Thoracic aorta (tissue), 2 donors: Measurements from ENCODE around the gene ARHGAP44. TPM values are rescaled to one million over a fixed set of nuclear protein-coding genes. Genes with fewer than 3 reads are reported as not detected.

Experiments used
- ATAC-seq: fragments of 150-250 bp; one replicate; pipeline ENCODE4 v1.8.0; 2017; ENCODE audit warnings: low read depth; ENCODE audit not compliant: insufficient number of reproducible peaks, low FRiP score
- DNase-seq: peaks from one replicate; pipeline ENCODE4 v3.0.0-alpha.2; 2020; ENCODE audit warnings: low spot score
- H3K27ac ChIP-seq, 2 donors: fragments of 200-600 bp; sonication (generic); 1 replicate in 1 of 2; 2 replicates in 1 of 2; pipeline ENCODE4 v1.5.1; 2016; ENCODE audit warnings: mild to moderate bottlenecking in 2 of 2, moderate library complexity in 2 of 2
- H3K27me3 ChIP-seq: fragments of 200-600 bp; sonication (generic); replicated peaks from 2 replicates; pipeline ENCODE4 v1.6.0; 2016; ENCODE audit warnings: mild to moderate bottlenecking; ENCODE audit not compliant: insufficient read depth
- H3K36me3 ChIP-seq: fragments of 200-600 bp; sonication (generic); one replicate; pipeline ENCODE4 v1.5.1; 2016
- H3K4me1 ChIP-seq, 2 donors: fragments of 200-600 bp; sonication (generic); 1 replicate in 1 of 2; 2 replicates in 1 of 2; pipeline versions ENCODE4 v1.5.1 to v1.6.0; 2016; ENCODE audit warnings: low read depth in 2 of 2, mild to moderate bottlenecking in 1 of 2; ENCODE audit not compliant: control insufficient read depth in 1 of 2
- H3K4me3 ChIP-seq: fragments of 200-600 bp; sonication (generic); 2 replicates; pipeline ENCODE4 v1.5.1; 2016; ENCODE audit warnings: mild to moderate bottlenecking
- H3K9me3 ChIP-seq: fragments of 200-600 bp; sonication (generic); 2 replicates; pipeline ENCODE4 v1.5.1; 2016
- CTCF ChIP-seq: fragments of 200-600 bp; sonication (generic); IDR thresholded peaks from one replicate; pipeline ENCODE4 v1.5.1; 2019; ENCODE audit warnings: antibody characterized with exemption
- total RNA-seq, 2 donors: library from RNA; depleted of rRNA; stranded (reverse); fragments of >200 nt; gene quantifications; one replicate each; pipeline versions ENCODE4 v1.1.0 to v1.2.3, GENCODE V29; 2016

The ARHGAP44 gene
- total RNA-seq, 2 donors from 2014 or later: 7.3 to 10.3 TPM

- ATAC-seq: no peak
- Histone ChIP-seq H3K4me3 (no peak overlapping the region), H3K9me3 (no peaks in the 10 kb centered on the region), H3K27me3 (no peaks in the 10 kb centered on the region), H3K36me3 (peaks cover 31% of the 10 kb centered on the region), H3K27ac (peak overlapping the region in 1 of 2 donors; percentile 39), H3K4me1 (peaks cover 10 to 30% of the 10 kb centered on the region in 2 donors)
- no peak for TF ChIP-seq CTCF
- DNase-seq: no peak
Measured at GRCh38 chr17:12744786-12745185, 44.5 kb upstream of the ARHGAP44 start.

GRCh38 chr17:12745486-12745885 is 43.8 kb upstream of the ARHGAP44 start:
- H3K4me1 ChIP-seq: peaks cover 10 to 30% of the 10 kb centered on the region in 2 donors
- DNase-seq (no peak), ATAC-seq (no peak)
- peaks cover 24% of the 10 kb centered on the region for H3K36me3 ChIP-seq
- no peak for TF ChIP-seq CTCF
- H3K27ac ChIP-seq: no peak overlapping the region
- H3K27me3 ChIP-seq: no peaks in the 10 kb centered on the region
- H3K9me3 ChIP-seq: no peaks in the 10 kb centered on the region
- H3K4me3 ChIP-seq: no peak overlapping the region

GRCh38 chr17:12756786-12757185 is 32.5 kb upstream of the ARHGAP44 start:
- no peak for ATAC-seq
- Histone ChIP-seq H3K27ac (no peak overlapping the region), H3K36me3 (peaks cover 63% of the 10 kb centered on the region), H3K9me3 (no peaks in the 10 kb centered on the region), H3K4me1 (no peaks in the 10 kb centered on the region), H3K27me3 (no peaks in the 10 kb centered on the region), H3K4me3 (no peak overlapping the region)
- TF ChIP-seq CTCF: no peak
- no peak for DNase-seq

GRCh38 chr17:12759090-12759489 is 30.2 kb upstream of the ARHGAP44 start:
- H3K9me3 ChIP-seq: no peaks in the 10 kb centered on the region
- H3K36me3 ChIP-seq: peaks cover 63% of the 10 kb centered on the region
- H3K27me3 ChIP-seq: no peaks in the 10 kb centered on the region
- H3K4me3 ChIP-seq: no peak overlapping the region
- H3K27ac ChIP-seq: no peak overlapping the region
- TF ChIP-seq CTCF: no peak
- DNase-seq: no peak
- no peak for ATAC-seq
- H3K4me1 ChIP-seq: no peaks in the 10 kb centered on the region

GRCh38 chr17:12765548-12765947 is 23.8 kb upstream of the ARHGAP44 start:
- ATAC-seq (no peak), DNase-seq (peak; percentile 64)
- Histone ChIP-seq H3K36me3 (peaks cover 37% of the 10 kb centered on the region), H3K4me1 (no peaks in the 10 kb centered on the region), H3K27me3 (no peaks in the 10 kb centered on the region), H3K4me3 (no peak overlapping the region), H3K27ac (no peak overlapping the region), H3K9me3 (no peaks in the 10 kb centered on the region)
- TF ChIP-seq CTCF: no peak
